ENCODE measurements around the gene EGFL8.

EGFL8 gene

GRCh38 chr6:32151181-32151862 lies 13.1 kb upstream of the EGFL8 start:
- DNase-seq: no peak
- Mint-ChIP-seq H3K36me3 (ENCODE audit: low read depth) (peaks cover 16% of the 10 kb centered on the region), H3K27ac (no peak overlapping the region), H3K4me1 (ENCODE audit: low read depth) (peaks cover 62% of the 10 kb centered on the region), H3K27me3 (peaks cover 28% of the 10 kb centered on the region), H3K9me3 (no peaks in the 10 kb centered on the region), H3K4me3 (peak overlapping the region; percentile 55)

- peaks cover 28% of the 10 kb centered on the region for H3K27me3 Mint-ChIP-seq
- H3K27ac Mint-ChIP-seq: no peak within 1 kb of the TSS
- H3K4me1 Mint-ChIP-seq (ENCODE audit: low read depth): peaks cover 62% of the 10 kb centered on the region
- no peaks in the 10 kb centered on the region for H3K9me3 Mint-ChIP-seq
- H3K4me3 Mint-ChIP-seq: peak within 1 kb of the TSS; percentile 94
- DNase-seq: no peak
- peaks cover 23% of the 10 kb centered on the region for H3K36me3 Mint-ChIP-seq (ENCODE audit: low read depth)
Observed at GRCh38 chr6:32151863-32152768, 12.3 kb upstream of the EGFL8 start, which contains the start of gene PRRT1. Gene PRRT1, minus strand, starts transcription at chr6:32151939. Its CDS starts 112 bp downstream, at chr6:32151827.

- H3K27me3 Mint-ChIP-seq: peaks cover 27% of the 10 kb centered on the region
- no peaks in the 10 kb centered on the region for H3K9me3 Mint-ChIP-seq
- peaks cover 61% of the 10 kb centered on the region for H3K4me1 Mint-ChIP-seq (ENCODE audit: low read depth)
- H3K36me3 Mint-ChIP-seq (ENCODE audit: low read depth): peaks cover 30% of the 10 kb centered on the region
- peak overlapping the region; percentile 96 for H3K27ac Mint-ChIP-seq
- DNase-seq: no peak
- peak overlapping the region; percentile 94 for H3K4me3 Mint-ChIP-seq
Observed at GRCh38 chr6:32152769-32153563, 11.4 kb upstream of the EGFL8 start.

- H3K4me3 Mint-ChIP-seq: peak within 1 kb of the TSS; percentile 94
- H3K27ac Mint-ChIP-seq: peak within 1 kb of the TSS; percentile 96
- peaks cover 38% of the 10 kb centered on the region for H3K36me3 Mint-ChIP-seq (ENCODE audit: low read depth)
- peaks cover 52% of the 10 kb centered on the region for H3K4me1 Mint-ChIP-seq (ENCODE audit: low read depth)
- DNase-seq: peak; percentile 86
- no peaks in the 10 kb centered on the region for H3K9me3 Mint-ChIP-seq
- H3K27me3 Mint-ChIP-seq: peaks cover 18% of the 10 kb centered on the region
Observed at GRCh38 chr6:32153564-32154513, 10.6 kb upstream of the EGFL8 start, which contains the start of gene PPT2. Gene PPT2, plus strand, starts transcription at chr6:32154141. Its CDS starts 454 bp downstream, at chr6:32154595.

GRCh38 chr6:32154514-32155161 lies 9.8 kb upstream of the EGFL8 start:
- peaks cover 14% of the 10 kb centered on the region for H3K27me3 Mint-ChIP-seq
- H3K9me3 Mint-ChIP-seq: no peaks in the 10 kb centered on the region
- H3K36me3 Mint-ChIP-seq (ENCODE audit: low read depth): peaks cover 41% of the 10 kb centered on the region
- peaks cover 49% of the 10 kb centered on the region for H3K4me1 Mint-ChIP-seq (ENCODE audit: low read depth)
- DNase-seq: peak; percentile 75
- peak overlapping the region; percentile 94 for H3K4me3 Mint-ChIP-seq
- peak overlapping the region; percentile 96 for H3K27ac Mint-ChIP-seq

GRCh38 chr6:32156891-32157290 lies 7.5 kb upstream of the EGFL8 start:
- Mint-ChIP-seq H3K4me1 (ENCODE audit: low read depth) (peaks cover 34% of the 10 kb centered on the region), H3K9me3 (no peaks in the 10 kb centered on the region), H3K36me3 (ENCODE audit: low read depth) (peaks cover 41% of the 10 kb centered on the region), H3K27me3 (no peaks in the 10 kb centered on the region), H3K4me3 (no peak overlapping the region), H3K27ac (no peak overlapping the region)
- no peak for DNase-seq

- Mint-ChIP-seq H3K4me3 (no peak overlapping the region), H3K27me3 (no peaks in the 10 kb centered on the region), H3K9me3 (no peaks in the 10 kb centered on the region), H3K36me3 (ENCODE audit: low read depth) (peaks cover 53% of the 10 kb centered on the region), H3K4me1 (ENCODE audit: low read depth) (peaks cover 22% of the 10 kb centered on the region), H3K27ac (no peak overlapping the region)
- DNase-seq: no peak
Observed at GRCh38 chr6:32158052-32158451, 6.3 kb upstream of the EGFL8 start.

GRCh38 chr6:32163559-32164258 lies 686 bp upstream of the EGFL8 start:
- Mint-ChIP-seq H3K27ac (no peak overlapping the region), H3K9me3 (no peaks in the 10 kb centered on the region), H3K4me1 (ENCODE audit: low read depth) (no peaks in the 10 kb centered on the region), H3K36me3 (ENCODE audit: low read depth) (peaks cover 55% of the 10 kb centered on the region), H3K4me3 (no peak overlapping the region), H3K27me3 (no peaks in the 10 kb centered on the region)
- DNase-seq: no peak

GRCh38 chr6:32166411-32167061 lies 2.1 kb downstream of the EGFL8 start:
- H3K4me1 Mint-ChIP-seq (ENCODE audit: low read depth): peaks cover 3% of the 10 kb centered on the region

GRCh38 chr6:32167154-32167760 lies 2.9 kb downstream of the EGFL8 start:
- H3K4me1 Mint-ChIP-seq (ENCODE audit: low read depth): peaks cover 3% of the 10 kb centered on the region
- H3K4me3 Mint-ChIP-seq: no peak overlapping the region
- H3K27me3 Mint-ChIP-seq: no peaks in the 10 kb centered on the region
- H3K27ac Mint-ChIP-seq: peak overlapping the region; percentile 45
- no peak for DNase-seq
- peaks cover 74% of the 10 kb centered on the region for H3K36me3 Mint-ChIP-seq (ENCODE audit: low read depth)
- no peaks in the 10 kb centered on the region for H3K9me3 Mint-ChIP-seq

More at GRCh38 chr6:32166411-32167061, 2.1 kb downstream of the EGFL8 start:
- Mint-ChIP-seq H3K9me3 (no peaks in the 10 kb centered on the region), H3K27ac (no peak overlapping the region), H3K4me3 (no peak overlapping the region), H3K36me3 (ENCODE audit: low read depth) (peaks cover 77% of the 10 kb centered on the region), H3K27me3 (no peaks in the 10 kb centered on the region)
- no peak for DNase-seq

GRCh38 chr6:32167761-32168262 lies 3.4 kb downstream of the EGFL8 start:
- Mint-ChIP-seq H3K36me3 (ENCODE audit: low read depth) (peaks cover 68% of the 10 kb centered on the region), H3K9me3 (no peaks in the 10 kb centered on the region), H3K27me3 (no peaks in the 10 kb centered on the region), H3K4me3 (no peak overlapping the region), H3K4me1 (ENCODE audit: low read depth) (peaks cover 6% of the 10 kb centered on the region), H3K27ac (peak overlapping the region; percentile 45)
- no peak for DNase-seq

GRCh38 chr6:32168350-32168749 lies 4.0 kb downstream of the EGFL8 start:
- Mint-ChIP-seq H3K4me1 (ENCODE audit: low read depth) (peaks cover 11% of the 10 kb centered on the region), H3K27me3 (no peaks in the 10 kb centered on the region), H3K4me3 (no peak overlapping the region), H3K27ac (peak overlapping the region; percentile 23), H3K9me3 (no peaks in the 10 kb centered on the region), H3K36me3 (ENCODE audit: low read depth) (peaks cover 63% of the 10 kb centered on the region)
- peak; percentile 14 for DNase-seq

Data from activated T-cell treated with anti-CD3 and anti-CD28 coated beads, Interleukin-2, amount 50 U/mL, for 24 hours (primary cell).